Endodermal cell (in vitro differentiated cells): ENCODE measurements around the gene ZFYVE28. TPM values are rescaled to one million over a fixed set of nuclear protein-coding genes. Genes with fewer than 3 reads are reported as not detected.

Source experiments
- DNase-seq: peaks from one replicate; pipeline ENCODE4 v3.0.0-alpha.2; 2017
- H3K27ac ChIP-seq: 2 replicates; pipeline ENCODE4 v1.5.1; 2013; ENCODE audit warnings: mild to moderate bottlenecking, low read depth, low read length, moderate library complexity
- H3K27me3 ChIP-seq: 2 replicates; pipeline ENCODE4 v1.6.1; 2013; ENCODE audit warnings: mild to moderate bottlenecking, low read length, moderate library complexity; ENCODE audit not compliant: insufficient read depth, control insufficient read depth, poor library complexity, severe bottlenecking
- H3K36me3 ChIP-seq: 2 replicates; pipeline ENCODE4 v1.7.0; 2013; ENCODE audit warnings: mild to moderate bottlenecking, low read length, moderate library complexity; ENCODE audit not compliant: control insufficient read depth, insufficient read depth
- H3K4me1 ChIP-seq: one replicate; pipeline ENCODE4 v1.7.0; 2013; ENCODE audit warnings: low read length; ENCODE audit not compliant: control insufficient read depth, insufficient read depth
- H3K4me3 ChIP-seq: 2 replicates; pipeline ENCODE4 v1.5.1; 2013; ENCODE audit warnings: mild to moderate bottlenecking, low read length, moderate library complexity
- H3K9ac ChIP-seq: 2 replicates; pipeline ENCODE4 v1.6.1; 2013; ENCODE audit warnings: mild to moderate bottlenecking, low read length, moderate library complexity; ENCODE audit not compliant: poor library complexity, severe bottlenecking; ENCODE audit errors: extremely low read depth
- H3K9me3 ChIP-seq: 2 replicates; pipeline ENCODE4 v1.6.1; 2013; ENCODE audit warnings: mild to moderate bottlenecking, low read length, moderate library complexity; ENCODE audit not compliant: control insufficient read depth
- H3K27ac Mint-ChIP-seq: 2 replicates; pipeline ENCODE4 v1.8.0; 2020; ENCODE audit warnings: mixed read lengths
- H3K27me3 Mint-ChIP-seq: 2 replicates; pipeline ENCODE4 v1.8.0; 2021; ENCODE audit warnings: mild to moderate bottlenecking, mixed read lengths; ENCODE audit not compliant: insufficient read depth
- H3K36me3 Mint-ChIP-seq: 2 replicates; pipeline ENCODE4 v1.8.0; 2020; ENCODE audit warnings: low read depth, mixed read lengths
- H3K4me1 Mint-ChIP-seq: 2 replicates; pipeline ENCODE4 v1.8.0; 2020; ENCODE audit warnings: mixed read lengths
- H3K4me3 Mint-ChIP-seq: 2 replicates; pipeline ENCODE4 v1.8.0; 2020; ENCODE audit warnings: mild to moderate bottlenecking, moderate library complexity, mixed read lengths
- H3K9me3 Mint-ChIP-seq: 2 replicates; pipeline ENCODE4 v1.8.0; 2020; ENCODE audit warnings: mild to moderate bottlenecking, mixed read lengths
- CTCF ChIP-seq: fragments of 200-600 bp; sonication (generic); conservative IDR thresholded peaks from 2 replicates; pipeline ENCODE4 v1.5.0; 2021; ENCODE audit warnings: antibody characterized with exemption, mild to moderate bottlenecking
- WGBS, 2 experiments: methylation state at CpG; one replicate each; pipeline versions ENCODE4 v1.1.5 to v1.1.7; 2013; ENCODE audit warnings: missing lambda C conversion rate in 2 of 2, mixed read lengths in 1 of 2; ENCODE audit not compliant: insufficient coverage in 1 of 2, insufficient read length in 1 of 2; 5-methylcytosine and 5-hydroxymethylcytosine counted together
- total RNA-seq, 2 donors: library from RNA; stranded (reverse); fragmentation: NEBNext Ultra II Directional in 1 of 2; extraction: Animal tissue kit (Norgen Biotek cat#: 25700) in 1 of 2; gene quantifications; 2 replicates in 1 of 2; 3 replicates in 1 of 2; pipeline ENCODE4 v1.2.1, GENCODE V29; 2021

The ZFYVE28 gene
- total RNA-seq, 2 donors from 2014 or later: 0.73 to 1.6 TPM

- Histone ChIP-seq H3K4me1 (no peaks in the 10 kb centered on the region), H3K27ac (no peak overlapping the region), H3K9ac (no peak overlapping the region), H3K9me3 (no peaks in the 10 kb centered on the region), H3K4me3 (no peak overlapping the region), H3K36me3 (no peaks in the 10 kb centered on the region), H3K27me3 (no peaks in the 10 kb centered on the region)
- H3K4me1 Mint-ChIP-seq: peaks cover 13% of the 10 kb centered on the region
- DNase-seq: peak; percentile 79
- peaks cover 12% of the 10 kb centered on the region for H3K27me3 Mint-ChIP-seq
- no peak for TF ChIP-seq CTCF
- no peak overlapping the region for H3K4me3 Mint-ChIP-seq
- no peak overlapping the region for H3K27ac Mint-ChIP-seq
- H3K36me3 Mint-ChIP-seq: no peaks in the 10 kb centered on the region
- no peaks in the 10 kb centered on the region for H3K9me3 Mint-ChIP-seq
- 89 to 90% methylated on average over 10 to 15 of the region's 15 CpGs for WGBS, 2 experiments
Observed at GRCh38 chr4:2408401-2408958, 10.0 kb downstream of the ZFYVE28 start.

- H3K9ac ChIP-seq: no peak overlapping the region
- Mint-ChIP-seq H3K36me3 (no peaks in the 10 kb centered on the region), H3K4me1 (peaks cover 8% of the 10 kb centered on the region), H3K9me3 (no peaks in the 10 kb centered on the region), H3K27me3 (peaks cover 9% of the 10 kb centered on the region), H3K27ac (no peak overlapping the region), H3K4me3 (no peak overlapping the region)
- no peak for DNase-seq
- H3K9me3 ChIP-seq: no peaks in the 10 kb centered on the region
- no peak overlapping the region for H3K27ac ChIP-seq
- 93% methylated on average over 3 of the region's 3 CpGs; no CpG with 5 or more reads in 1 of the 2 experiments for WGBS, 2 experiments
- no peaks in the 10 kb centered on the region for H3K4me1 ChIP-seq
- TF ChIP-seq CTCF: no peak
- H3K27me3 ChIP-seq: no peaks in the 10 kb centered on the region
- H3K36me3 ChIP-seq: no peaks in the 10 kb centered on the region
- no peak overlapping the region for H3K4me3 ChIP-seq
Observed at GRCh38 chr4:2407991-2408342, 10.5 kb downstream of the ZFYVE28 start.

- peaks cover 7% of the 10 kb centered on the region for H3K4me1 Mint-ChIP-seq
- H3K27ac ChIP-seq: no peak overlapping the region
- H3K36me3 ChIP-seq: no peaks in the 10 kb centered on the region
- no peak for TF ChIP-seq CTCF
- no peak overlapping the region for H3K4me3 Mint-ChIP-seq
- peaks cover 5% of the 10 kb centered on the region for H3K27me3 Mint-ChIP-seq
- no peak overlapping the region for H3K9ac ChIP-seq
- WGBS, 2 experiments: 77 to 81% methylated on average over 7 of the region's 7 CpGs
- no peaks in the 10 kb centered on the region for H3K9me3 Mint-ChIP-seq
- no peaks in the 10 kb centered on the region for H3K9me3 ChIP-seq
- no peak for DNase-seq
- no peaks in the 10 kb centered on the region for H3K27me3 ChIP-seq
- H3K36me3 Mint-ChIP-seq: no peaks in the 10 kb centered on the region
- no peak overlapping the region for H3K27ac Mint-ChIP-seq
- H3K4me3 ChIP-seq: no peak overlapping the region
- no peaks in the 10 kb centered on the region for H3K4me1 ChIP-seq
Observed at GRCh38 chr4:2406920-2407319, 11.5 kb downstream of the ZFYVE28 start.
